Activated T-helper 2 cell treated with anti-CD3 and anti-CD28 coated beads, Interferon-gamma antibody, Interleukin-2, Interleukin-4, amounts not matched to agents 10 μg/mL and 5 μg/mL and 100 μg/mL, durations not matched to agents 14 hours and 24 hours and 36 hours (primary cell): ENCODE data around the gene SLC39A11. TPM values are rescaled to one million over a fixed set of nuclear protein-coding genes. Genes with fewer than 3 reads are reported as not detected.
A peak's percentile ranks its signal among the peaks of the same experiment; 100 is the strongest.

Experiments
- DNase-seq: peaks from one replicate; pipeline ENCODE4 v3.0.0; 2021; ENCODE audit warnings: low spot score
- H3K27ac Mint-ChIP-seq: one replicate; pipeline ENCODE4 v1.8.0; 2021; ENCODE audit warnings: mixed read lengths
- H3K27me3 Mint-ChIP-seq: one replicate; pipeline ENCODE4 v1.8.0; 2021; ENCODE audit warnings: low read depth, mixed read lengths
- H3K36me3 Mint-ChIP-seq: one replicate; pipeline ENCODE4 v1.8.0; 2021; ENCODE audit warnings: low read depth, mixed read lengths
- H3K4me1 Mint-ChIP-seq: one replicate; pipeline ENCODE4 v1.8.0; 2021; ENCODE audit warnings: low read depth, mixed read lengths
- H3K4me3 Mint-ChIP-seq: one replicate; pipeline ENCODE4 v1.8.0; 2021; ENCODE audit warnings: low read depth, mild to moderate bottlenecking, moderate library complexity, mixed read lengths
- H3K9me3 Mint-ChIP-seq: one replicate; pipeline ENCODE4 v1.8.0; 2021; ENCODE audit warnings: mixed read lengths
- intact Hi-C: fragments of 100-400 bp; cut with micrococcal nuclease; formaldehyde crosslinking; loops from one replicate; pipeline ENCODE4 v1.15.1; 2023
- total RNA-seq: library from RNA; stranded (reverse); gene quantifications from 2 replicates; pipeline ENCODE4 v1.2.3, GENCODE V29; 2022

The SLC39A11 gene
- total RNA-seq, 1 donor from 2014 or later, result 20.2 TPM

DNA sequence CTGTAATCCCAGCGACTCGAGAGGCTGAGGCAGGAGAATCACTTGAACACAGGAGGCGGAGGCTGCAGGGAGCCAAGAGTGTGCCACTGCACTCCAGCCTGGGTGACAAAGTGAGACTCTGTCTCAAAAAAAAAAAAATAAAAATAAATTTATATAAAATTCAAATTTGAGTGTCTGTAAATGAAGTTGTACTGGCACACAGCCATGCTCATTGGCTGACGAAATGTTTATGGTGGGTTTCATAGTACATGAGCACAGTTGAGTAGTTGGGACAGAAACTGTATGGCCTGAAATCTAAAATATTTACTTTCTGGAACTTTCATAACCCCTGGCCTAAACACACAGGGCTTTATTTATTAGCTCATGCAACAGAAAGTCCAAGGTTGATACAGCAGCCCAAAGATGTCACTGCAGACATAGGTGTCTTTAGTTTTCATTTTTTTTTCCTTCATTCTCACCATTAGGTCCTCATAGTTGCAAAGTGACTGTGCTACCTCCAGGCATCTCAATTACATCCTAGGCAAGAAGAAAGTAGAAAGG lies 355.3 kb downstream of the SLC39A11 start:
- Mint-ChIP-seq H3K4me3 (no peak overlapping the region), H3K4me1 (no peaks in the 10 kb centered on the region), H3K27me3 (no peaks in the 10 kb centered on the region), H3K9me3 (no peaks in the 10 kb centered on the region), H3K36me3 (no peaks in the 10 kb centered on the region), H3K27ac (no peak overlapping the region)
- DNase-seq, result no peak
- intact Hi-C loops, result no loop called here

DNA sequence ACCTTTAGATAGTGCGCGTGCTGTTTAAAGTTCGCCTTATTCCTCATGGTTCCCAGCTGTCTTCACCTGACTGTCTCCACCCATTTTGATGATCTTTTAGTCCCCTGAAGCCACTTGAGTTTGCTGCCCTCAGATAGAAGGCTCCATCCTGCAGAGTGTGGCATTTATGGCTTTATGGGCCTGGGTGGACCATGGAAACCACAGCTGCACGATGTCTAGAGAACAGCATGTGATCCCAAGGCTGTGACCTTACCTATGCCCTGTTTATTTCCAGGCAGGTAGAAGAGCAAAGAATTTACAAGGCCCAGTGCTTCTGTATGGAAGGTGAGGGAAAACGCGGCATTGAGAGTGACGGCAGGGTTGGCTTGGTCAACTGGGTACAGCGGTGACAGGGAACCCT lies 356.9 kb downstream of the SLC39A11 start:
- H3K27me3 Mint-ChIP-seq, result no peaks in the 10 kb centered on the region
- no peaks in the 10 kb centered on the region for H3K9me3 Mint-ChIP-seq
- no peak overlapping the region for H3K4me3 Mint-ChIP-seq
- DNase-seq, result no peak
- H3K4me1 Mint-ChIP-seq, result no peaks in the 10 kb centered on the region
- H3K27ac Mint-ChIP-seq, result no peak overlapping the region
- no peaks in the 10 kb centered on the region for H3K36me3 Mint-ChIP-seq
- intact Hi-C loops, result no loop called here

DNA sequence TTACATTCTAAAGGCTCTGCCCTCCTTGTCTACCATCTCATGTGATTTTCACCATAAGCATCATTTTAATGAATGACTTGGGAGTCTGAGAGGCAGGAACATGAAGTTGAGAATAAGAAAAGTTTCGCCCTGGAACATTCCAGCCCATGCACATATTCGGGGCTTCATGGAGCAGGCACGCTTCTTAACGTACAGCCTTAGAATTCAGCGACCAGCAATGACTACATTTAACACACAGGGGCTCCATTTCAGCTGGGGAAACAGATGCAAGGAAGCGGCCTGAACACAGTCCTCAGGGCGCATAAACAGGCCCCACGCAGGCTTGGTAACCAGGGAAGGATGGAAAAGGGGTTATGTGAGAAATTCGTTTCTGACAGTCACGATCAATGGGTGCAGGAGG lies 357.4 kb downstream of the SLC39A11 start:
- no peak for DNase-seq
- Mint-ChIP-seq H3K4me1 (peaks cover 2% of the 10 kb centered on the region), H3K9me3 (no peaks in the 10 kb centered on the region), H3K27ac (no peak overlapping the region), H3K27me3 (no peaks in the 10 kb centered on the region), H3K36me3 (no peaks in the 10 kb centered on the region), H3K4me3 (no peak overlapping the region)
- intact Hi-C loops, result no loop called here

GRCh38 chr17:72734613-72735012 lies 357.9 kb downstream of the SLC39A11 start:
- Mint-ChIP-seq H3K36me3 (no peaks in the 10 kb centered on the region), H3K27me3 (no peaks in the 10 kb centered on the region), H3K9me3 (no peaks in the 10 kb centered on the region), H3K4me1 (peaks cover 3% of the 10 kb centered on the region), H3K4me3 (no peak overlapping the region), H3K27ac (no peak overlapping the region)
- intact Hi-C loops, result no loop called here
- DNase-seq, result no peak

DNA sequence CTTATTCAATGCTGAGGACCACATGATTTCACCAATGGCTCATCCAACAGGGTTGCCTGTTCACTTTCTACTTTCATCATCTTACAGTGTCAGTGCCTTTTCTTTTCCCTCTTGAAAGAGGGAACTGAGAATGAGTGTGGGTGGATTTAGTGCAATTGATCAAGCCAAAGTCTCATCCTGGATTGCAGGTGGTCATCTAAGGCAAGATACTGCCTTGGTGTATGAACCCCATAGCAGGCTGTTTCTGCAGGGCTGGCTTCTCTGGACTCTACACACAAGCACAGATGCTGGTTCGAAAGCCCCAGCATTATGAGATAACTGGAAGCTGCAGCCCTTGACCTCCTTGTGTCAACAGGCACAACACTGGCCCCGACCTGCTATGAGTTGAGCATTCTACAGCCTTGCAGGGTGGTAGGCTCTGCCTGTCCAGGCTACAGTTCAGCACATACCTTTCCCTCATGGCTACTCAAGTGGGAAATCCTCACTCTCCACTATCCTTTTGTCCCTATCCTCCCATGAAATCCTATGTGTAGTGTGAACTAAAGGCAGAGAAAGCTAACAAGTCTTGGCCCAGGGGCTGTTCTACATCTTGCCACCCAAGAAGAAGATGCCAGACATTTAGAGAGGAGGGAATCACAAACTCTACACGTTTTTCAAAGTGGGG lies 358.7 kb downstream of the SLC39A11 start:
- peaks cover 3% of the 10 kb centered on the region for H3K4me1 Mint-ChIP-seq
- H3K9me3 Mint-ChIP-seq, result no peaks in the 10 kb centered on the region
- H3K36me3 Mint-ChIP-seq, result no peaks in the 10 kb centered on the region
- H3K4me3 Mint-ChIP-seq, result no peak overlapping the region
- no peak overlapping the region for H3K27ac Mint-ChIP-seq
- H3K27me3 Mint-ChIP-seq, result no peaks in the 10 kb centered on the region
- no peak for DNase-seq
- intact Hi-C loops, result no loop called here

- Mint-ChIP-seq H3K36me3 (no peaks in the 10 kb centered on the region), H3K4me1 (peaks cover 4% of the 10 kb centered on the region), H3K4me3 (no peak overlapping the region), H3K9me3 (no peaks in the 10 kb centered on the region), H3K27me3 (no peaks in the 10 kb centered on the region), H3K27ac (no peak overlapping the region)
- intact Hi-C loops, result no loop called here
- no peak for DNase-seq
These were observed 359.4 kb downstream of the SLC39A11 start for GRCh38 chr17:72732893-72733618.

GRCh38 chr17:72730077-72730476 lies 362.4 kb downstream of the SLC39A11 start:
- Mint-ChIP-seq H3K27ac (no peak overlapping the region), H3K9me3 (no peaks in the 10 kb centered on the region), H3K4me3 (no peak overlapping the region), H3K36me3 (no peaks in the 10 kb centered on the region), H3K4me1 (peaks cover 30% of the 10 kb centered on the region), H3K27me3 (no peaks in the 10 kb centered on the region)
- intact Hi-C loops, result no loop called here
- DNase-seq, result no peak

GRCh38 chr17:72726936-72727335 lies 365.6 kb downstream of the SLC39A11 start:
- no peaks in the 10 kb centered on the region for H3K36me3 Mint-ChIP-seq
- H3K27ac Mint-ChIP-seq, result peak overlapping the region; percentile 93
- H3K9me3 Mint-ChIP-seq, result no peaks in the 10 kb centered on the region
- H3K4me1 Mint-ChIP-seq, result peaks cover 33% of the 10 kb centered on the region
- H3K27me3 Mint-ChIP-seq, result no peaks in the 10 kb centered on the region
- intact Hi-C loops, result loop anchor here (1.0 to 10.0 kb wide), 7 partner anchors 135 to 644 kb away; partner anchors contain the start of gene CDC42EP4
- DNase-seq, result peak; percentile 30
- peak overlapping the region; percentile 67 for H3K4me3 Mint-ChIP-seq

GRCh38 chr17:72725433-72726068 lies 366.9 kb downstream of the SLC39A11 start:
- H3K36me3 Mint-ChIP-seq, result peaks cover under 1% of the 10 kb centered on the region
- H3K4me3 Mint-ChIP-seq, result no peak overlapping the region
- H3K4me1 Mint-ChIP-seq, result peaks cover 40% of the 10 kb centered on the region
- H3K27ac Mint-ChIP-seq, result peak overlapping the region; percentile 62
- no peaks in the 10 kb centered on the region for H3K9me3 Mint-ChIP-seq
- no peaks in the 10 kb centered on the region for H3K27me3 Mint-ChIP-seq
- DNase-seq, result peak; percentile 29
- intact Hi-C loops, result loop anchor here (1.0 to 10.0 kb wide), 8 partner anchors 137 to 645 kb away; partner anchors contain the start of genes CDC42EP4 and SLC39A11

GRCh38 chr17:72724267-72724666 lies 368.2 kb downstream of the SLC39A11 start:
- no peak overlapping the region for H3K4me3 Mint-ChIP-seq
- no peaks in the 10 kb centered on the region for H3K27me3 Mint-ChIP-seq
- H3K4me1 Mint-ChIP-seq, result peaks cover 50% of the 10 kb centered on the region
- intact Hi-C loops, result loop anchor here (10.0 kb wide), 1 partner anchor 591 kb away; the partner anchor contains the start of gene CDC42EP4
- peaks cover 3% of the 10 kb centered on the region for H3K36me3 Mint-ChIP-seq
- H3K9me3 Mint-ChIP-seq, result no peaks in the 10 kb centered on the region
- H3K27ac Mint-ChIP-seq, result no peak overlapping the region
- no peak for DNase-seq

- H3K36me3 Mint-ChIP-seq, result peaks cover 3% of the 10 kb centered on the region
- DNase-seq, result no peak
- H3K4me3 Mint-ChIP-seq, result no peak overlapping the region
- intact Hi-C loops, result loop anchor here (10.0 kb wide), 1 partner anchor 591 kb away; the partner anchor contains the start of gene CDC42EP4
- peaks cover 53% of the 10 kb centered on the region for H3K4me1 Mint-ChIP-seq
- no peak overlapping the region for H3K27ac Mint-ChIP-seq
- H3K27me3 Mint-ChIP-seq, result no peaks in the 10 kb centered on the region
- H3K9me3 Mint-ChIP-seq, result no peaks in the 10 kb centered on the region
These were observed 368.8 kb downstream of the SLC39A11 start for GRCh38 chr17:72723711-72724110.

DNA sequence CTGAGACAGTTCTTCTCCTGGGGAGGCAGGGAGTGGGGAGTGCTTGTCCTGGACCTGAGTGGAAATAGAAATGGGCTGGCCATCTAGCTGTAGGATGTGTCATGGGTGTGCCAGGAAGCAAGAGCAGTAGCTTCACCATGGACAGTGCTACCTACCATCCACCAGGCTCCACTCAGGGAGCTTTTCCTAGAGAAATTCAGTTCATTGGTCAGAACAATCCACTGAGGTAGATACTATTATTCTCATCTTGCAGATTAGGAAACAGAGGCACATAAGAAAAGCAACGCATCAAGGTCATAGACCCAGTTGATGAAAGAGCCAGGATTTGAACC lies 372.0 kb downstream of the SLC39A11 start:
- intact Hi-C loops, result loop anchor here (10.0 kb wide), 1 partner anchor 594 kb away; the partner anchor contains the start of gene CDC42EP4
- Mint-ChIP-seq H3K27me3 (no peaks in the 10 kb centered on the region), H3K36me3 (peaks cover 3% of the 10 kb centered on the region), H3K4me1 (peaks cover 36% of the 10 kb centered on the region), H3K27ac (no peak overlapping the region), H3K4me3 (no peak overlapping the region), H3K9me3 (no peaks in the 10 kb centered on the region)
- no peak for DNase-seq
